Limb (tissue), 2 donors: ENCODE results near the gene DLX5.
"Not testable (repeated sequence)": the region's sequence is repeated elsewhere in the genome, so short reads cannot be mapped to it uniquely, and the experiment has no call there.

Experiments used
- DNase-seq, 2 donors: peaks; one replicate each; pipeline ENCODE4 v3.0.0-alpha.2; 2016; ENCODE audit errors: extremely low spot score in 2 of 2

DLX5 gene

GRCh38 chr7:97024209-97025129 is at the start of gene DLX5:
Gene DLX5, minus strand, starts transcription at chr7:97024831. Its CDS starts 208 bp downstream, at chr7:97024623.
- DNase-seq: peak in 1 of 2 donors; percentile 73

DNA sequence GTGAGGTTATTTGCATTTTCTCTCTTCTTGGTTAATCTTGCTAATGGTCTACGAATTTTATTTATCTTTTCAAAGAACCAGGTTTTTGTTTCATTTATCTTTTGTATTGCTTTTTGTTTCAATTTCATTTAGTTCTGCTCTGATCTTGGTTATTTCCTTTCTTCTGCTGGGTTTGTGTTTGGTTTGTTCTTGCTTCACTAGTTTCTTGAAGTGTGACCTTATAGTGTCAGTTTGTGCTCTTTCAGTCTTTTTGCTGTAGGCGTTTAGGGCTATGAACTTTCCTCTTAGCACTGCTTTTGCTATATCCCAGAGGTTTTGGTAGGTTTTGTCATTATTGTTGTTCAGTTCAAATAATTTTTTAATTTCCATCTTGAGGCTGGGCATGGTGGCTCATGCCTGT is 47.4 kb upstream of the DLX5 start:
- DNase-seq: not testable (repeated sequence)

DNA sequence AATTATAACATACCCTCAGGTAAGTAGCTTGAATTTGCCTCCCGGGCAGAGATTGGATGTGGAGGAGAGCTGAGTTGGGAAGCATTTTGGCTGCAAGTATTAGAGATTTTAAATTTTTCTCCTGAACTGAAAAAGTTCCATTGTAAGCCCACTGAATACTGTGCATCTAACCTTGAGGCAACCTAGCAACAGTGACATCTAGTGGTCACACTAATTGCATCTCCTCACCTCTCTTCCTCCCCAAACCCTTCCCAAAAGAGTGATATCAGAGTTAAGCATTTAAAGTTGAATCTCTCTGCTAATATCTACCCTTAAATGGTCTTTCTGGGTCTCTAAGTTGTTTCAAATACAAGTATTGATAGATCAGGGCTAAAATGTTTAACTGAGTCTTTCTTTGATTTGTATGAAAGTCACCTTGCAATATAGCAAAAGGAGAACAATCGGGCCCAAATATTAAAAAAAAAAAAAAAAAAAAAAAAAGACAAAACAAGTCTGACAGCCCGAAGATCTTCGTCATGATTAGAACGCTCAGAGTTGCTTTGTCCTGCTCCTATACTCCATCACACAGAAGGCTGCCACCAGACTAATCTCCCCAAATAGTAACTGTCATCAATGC is 40.4 kb upstream of the DLX5 start:
- peak in 1 of 2 donors; percentile 45 for DNase-seq

GRCh38 chr7:97064020-97064419 is 39.4 kb upstream of the DLX5 start:
- no peak for DNase-seq

- no peak for DNase-seq
These were observed 18.6 kb upstream of the DLX5 start for GRCh38 chr7:97043281-97043680.

DNA sequence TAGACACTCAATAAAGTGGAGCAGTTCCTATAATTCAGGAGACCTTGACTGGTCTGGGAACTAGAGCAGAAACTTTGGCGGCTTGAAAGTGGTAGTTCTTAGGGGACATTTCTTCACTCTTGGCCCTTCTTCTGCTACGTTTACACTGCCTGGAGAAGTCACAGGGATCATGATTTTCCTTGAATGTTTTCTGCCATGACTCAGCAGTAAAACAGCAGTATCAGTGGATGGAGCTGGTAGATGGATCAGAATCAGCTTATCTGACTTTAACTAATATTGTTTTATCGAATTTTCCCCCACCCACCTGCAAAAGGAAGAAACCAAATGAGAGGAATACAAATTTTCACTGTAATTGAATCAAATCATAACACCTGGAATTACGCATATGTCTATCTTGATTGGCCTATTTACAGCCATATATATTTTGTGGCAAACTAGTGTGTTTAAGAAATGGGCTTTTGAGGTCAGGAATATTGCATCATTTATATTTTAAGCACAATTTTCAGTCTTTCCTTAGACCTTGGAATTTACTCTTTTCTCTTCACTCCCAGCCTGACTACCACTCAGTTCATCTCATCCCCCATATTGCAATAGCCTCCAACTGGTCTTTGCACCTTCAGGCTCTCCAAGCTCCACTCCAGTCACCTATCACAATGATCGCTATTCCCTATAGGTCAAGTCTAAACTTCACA is 14.9 kb upstream of the DLX5 start:
- DNase-seq: no peak

GRCh38 chr7:97034213-97034852 is 9.7 kb upstream of the DLX5 start:
- not testable (repeated sequence) for DNase-seq

DNA sequence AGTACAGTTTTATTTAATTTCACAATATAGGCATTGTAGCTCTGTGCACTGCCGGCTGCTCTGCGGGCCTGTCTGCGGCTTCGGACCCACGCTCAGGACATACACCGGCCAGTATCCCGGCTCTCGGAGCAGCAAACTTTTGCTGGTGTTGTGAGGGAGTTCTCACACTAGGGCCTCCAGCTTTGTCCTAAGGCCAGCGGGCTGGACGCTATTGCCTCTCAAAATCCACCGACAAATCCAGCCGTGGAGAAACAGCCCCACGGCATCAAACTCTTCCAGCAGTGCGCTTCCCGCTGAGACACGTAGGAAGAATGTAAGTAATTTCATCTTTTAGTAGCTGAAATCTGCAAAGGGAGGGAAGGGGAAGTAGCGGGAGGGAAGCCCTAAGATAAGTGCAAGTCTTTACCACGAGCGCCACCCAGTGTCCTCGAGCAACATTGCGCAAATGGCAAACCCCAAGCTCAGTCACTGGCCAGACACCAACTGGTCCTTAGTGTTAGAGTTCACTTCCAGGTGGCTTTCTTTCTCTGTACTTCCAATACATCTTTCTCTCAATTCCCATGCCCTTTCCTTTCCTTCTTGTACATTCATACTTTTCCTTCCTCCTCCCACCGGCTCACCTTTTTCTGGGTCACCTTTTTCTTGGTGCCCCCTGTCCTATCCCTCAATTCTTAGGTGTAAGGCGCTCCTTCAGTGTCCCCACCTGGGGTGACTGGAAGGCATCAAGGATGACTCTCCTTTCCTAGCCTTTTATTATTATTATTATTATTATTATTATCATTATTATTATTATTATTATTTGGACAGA is 3.0 kb upstream of the DLX5 start:
- DNase-seq: peak; percentile 85 to 88

DNA sequence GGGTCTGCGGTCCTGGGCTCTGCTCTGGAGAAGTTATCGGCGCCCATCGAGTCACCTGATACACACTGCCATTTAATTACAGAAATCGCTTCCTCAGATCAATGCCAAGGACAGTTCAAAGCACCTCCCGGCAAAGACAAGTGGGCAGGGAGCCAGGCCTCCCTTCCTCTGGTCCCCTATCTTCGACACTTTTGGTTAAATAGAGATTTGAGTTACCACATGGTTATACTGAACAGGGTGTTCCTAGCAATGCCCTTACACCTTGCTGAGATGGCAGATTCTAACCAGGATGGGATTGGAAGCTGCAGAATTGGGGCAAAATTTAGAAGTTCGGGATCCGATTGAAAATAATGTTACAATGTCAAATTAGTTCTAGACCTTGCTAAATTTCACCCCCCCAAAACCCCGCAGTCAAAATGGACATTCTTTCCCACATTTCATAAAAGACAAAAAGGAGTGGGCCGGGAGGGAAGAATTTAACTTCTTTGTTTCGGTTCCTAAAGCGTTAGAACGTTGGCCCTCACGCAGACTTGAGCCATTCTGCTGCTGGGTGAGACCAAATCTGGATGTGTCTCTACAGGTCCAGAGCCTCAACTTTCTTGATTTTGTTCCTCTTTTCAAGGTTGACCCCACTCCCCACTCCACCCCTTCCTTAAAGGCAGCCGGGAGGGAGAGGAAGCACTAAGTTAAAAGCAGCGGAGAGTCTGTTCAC is 2.2 kb upstream of the DLX5 start:
- no peak for DNase-seq

DNA sequence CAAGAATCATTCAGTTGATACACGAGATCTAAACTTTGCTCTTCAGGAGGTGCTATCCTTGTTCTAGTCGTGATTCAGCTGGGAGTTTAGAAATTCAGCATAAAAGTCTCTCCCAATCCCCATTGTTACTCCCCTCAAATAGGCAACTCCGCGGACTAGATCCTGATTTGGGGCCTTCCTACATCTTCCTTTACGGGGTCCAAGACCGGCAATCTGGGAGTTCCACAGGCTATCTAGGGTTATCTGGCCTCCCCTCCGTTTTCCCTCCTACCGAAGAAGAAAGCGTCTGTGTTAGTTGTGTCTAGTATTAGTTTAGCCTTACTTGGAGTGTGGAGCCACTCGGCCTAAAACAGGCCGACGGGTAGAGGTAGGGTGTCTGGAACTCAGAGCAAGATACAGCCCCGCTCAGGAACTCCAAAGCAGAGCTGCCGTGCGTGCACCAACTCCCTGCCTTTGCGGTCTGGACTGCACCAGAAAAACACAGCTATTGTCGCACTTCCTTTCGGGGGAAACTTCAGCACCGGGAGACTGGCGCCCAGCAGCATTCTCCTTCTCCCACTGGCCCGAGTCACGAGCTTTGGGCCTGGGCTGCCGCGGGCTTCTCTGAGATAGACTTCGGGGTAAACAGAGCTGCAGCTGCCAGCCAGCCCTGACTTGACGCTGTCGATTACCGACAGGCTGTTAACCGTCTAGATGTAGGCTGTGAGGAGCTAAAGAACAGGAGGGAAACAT is 1.5 kb upstream of the DLX5 start:
- no peak for DNase-seq

DNA sequence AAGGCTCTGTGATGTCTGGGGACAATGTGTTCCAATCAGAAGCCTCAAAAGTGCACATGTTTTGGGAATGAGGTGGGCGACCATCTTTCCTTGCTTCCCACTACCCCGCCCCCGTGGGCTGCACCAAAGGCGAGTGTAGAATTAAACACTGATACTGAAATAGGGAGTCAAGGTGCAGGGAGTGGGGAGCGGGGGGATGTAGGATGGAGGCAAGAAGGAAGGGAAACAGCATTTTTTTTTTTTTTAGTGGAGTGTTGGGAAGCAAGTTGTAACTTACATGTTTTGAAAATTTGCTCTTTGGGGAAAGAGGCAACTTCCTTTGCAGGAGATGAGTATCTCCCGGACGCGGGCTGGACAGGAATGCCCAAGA is 484 bp upstream of the DLX5 start:
- DNase-seq: no peak

- no peak for DNase-seq
These were observed 1.9 kb downstream of the DLX5 start for GRCh38 chr7:97022491-97023306.

GRCh38 chr7:97021747-97022490 is 2.7 kb downstream of the DLX5 start:
- no peak for DNase-seq

- DNase-seq: peak in 1 of 2 donors; percentile 61
These were observed 3.5 kb downstream of the DLX5 start for GRCh38 chr7:97020996-97021746.

DNA sequence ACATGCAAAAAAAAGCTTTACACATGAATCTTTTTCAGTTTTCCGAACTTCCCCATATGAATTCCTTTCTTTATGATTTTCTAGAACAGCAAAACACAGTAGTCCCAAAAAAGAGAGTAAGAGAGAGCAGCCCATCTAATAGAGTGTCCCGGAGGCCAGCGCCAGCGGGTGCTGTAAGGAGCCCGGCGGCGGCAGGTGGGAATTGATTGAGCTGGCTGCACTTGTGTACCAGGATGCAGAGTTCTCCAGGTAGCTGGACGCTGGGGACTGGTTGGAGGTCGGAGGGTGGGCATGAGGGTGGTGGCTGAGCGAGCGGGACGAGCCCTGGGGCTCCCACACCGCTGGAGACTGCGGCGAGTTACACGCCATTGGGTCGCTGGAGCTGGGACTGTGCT is 4.0 kb downstream of the DLX5 start:
- DNase-seq: peak in 1 of 2 donors; percentile 36

- DNase-seq: no peak
These were observed 4.9 kb downstream of the DLX5 start for GRCh38 chr7:97019710-97020225.
